Adrenal gland (tissue), 5 donors: ENCODE measurements around the gene SEMA3F.

ENCODE experiments used
- CTCF ChIP-seq, 6 experiments: fragments of 450-650 bp in 4 of 6; fragments of 200-600 bp in 2 of 6; sonication (generic) in 1 of 6; IDR thresholded peaks; 1 replicate in 5 of 6; 2 replicates in 1 of 6; pipeline versions ENCODE4 v1.5.1 to v1.8.0; 2016 to 2021; ENCODE audit warnings: antibody characterized with exemption in 6 of 6, mild to moderate bottlenecking in 2 of 6, moderate library complexity in 1 of 6
- POLR2A ChIP-seq, 2 donors: fragments of 450-650 bp; IDR thresholded peaks; one replicate each; pipeline ENCODE4 v1.6.1; 2017; ENCODE audit warnings: antibody characterized with exemption in 2 of 2, mild to moderate bottlenecking in 2 of 2, moderate library complexity in 1 of 2
- donor health status: DM: no; HTN: no; CAD: no.

DNA sequence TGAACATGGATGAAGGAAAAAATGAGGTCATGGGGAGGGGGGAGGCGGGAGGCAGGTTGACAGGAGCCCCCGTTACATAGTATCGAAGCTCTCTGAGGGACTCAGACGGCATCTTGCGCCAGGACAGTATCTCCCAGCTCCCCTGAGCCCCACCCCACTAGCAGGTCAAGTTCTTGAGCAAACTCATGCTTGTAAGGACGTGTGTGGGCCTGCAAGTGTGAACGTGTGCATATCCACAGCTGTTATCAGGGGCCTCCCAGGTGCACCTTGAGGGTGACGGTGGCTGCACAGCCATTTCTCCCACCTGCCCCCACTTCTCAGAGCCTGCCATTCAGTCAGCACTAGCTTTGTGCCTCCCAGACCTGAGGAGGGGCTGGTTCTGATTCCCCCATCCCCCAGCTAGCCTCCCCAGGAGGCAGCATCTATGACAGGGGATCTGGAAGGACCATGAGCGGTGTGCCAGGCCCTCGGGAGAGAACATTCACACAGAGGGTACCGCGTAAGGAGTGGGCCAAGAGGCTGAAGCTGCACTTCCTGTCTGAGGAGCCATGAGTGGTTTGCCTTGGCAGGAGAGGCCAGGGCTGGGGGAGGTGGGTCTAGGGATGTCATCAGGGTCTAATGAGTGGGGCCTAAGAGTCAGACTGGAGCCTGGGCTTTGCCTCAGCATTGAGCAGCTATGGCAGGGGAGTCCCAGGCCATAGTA, 2.9 kb downstream of the SEMA3F start:
- TF ChIP-seq POLR2A (IDR thresholded peaks at IDR 0.05): no peak
- no peak for TF ChIP-seq CTCF (IDR thresholded peaks at IDR 0.05)
